ENCODE results near the gene CHRM2.

GRCh38 chr7:136956671-136957070 lies 88.2 kb downstream of the CHRM2 start:
- TF ChIP-seq CTCF (IDR thresholded peaks at IDR 0.05) (no peak), POLR2A (IDR thresholded peaks at IDR 0.05) (no peak)

All from Peyer's patch (tissue), 4 donors.